ENCODE measurements around the gene TOLLIP.
"Not testable (repeated sequence)": the region's sequence is repeated elsewhere in the genome, so short reads cannot be mapped to it uniquely, and the experiment has no call there.

Gene TOLLIP

GRCh38 chr11:1343391-1344055, 34.1 kb upstream of the TOLLIP start:
- DNase-seq: no peak

- no peak for DNase-seq
Observed at GRCh38 chr11:1342946-1343345, 33.5 kb upstream of the TOLLIP start.

GRCh38 chr11:1341928-1342524, 32.6 kb upstream of the TOLLIP start:
- DNase-seq: peak; percentile 41

- not testable (repeated sequence) for DNase-seq
Observed at GRCh38 chr11:1341226-1341625, 31.8 kb upstream of the TOLLIP start.

GRCh38 chr11:1340111-1340510, 30.7 kb upstream of the TOLLIP start:
- DNase-seq: no peak

GRCh38 chr11:1339066-1339675, 29.7 kb upstream of the TOLLIP start:
- no peak for DNase-seq

- DNase-seq: no peak
Observed at GRCh38 chr11:1338201-1339065, 29.0 kb upstream of the TOLLIP start.

DNA sequence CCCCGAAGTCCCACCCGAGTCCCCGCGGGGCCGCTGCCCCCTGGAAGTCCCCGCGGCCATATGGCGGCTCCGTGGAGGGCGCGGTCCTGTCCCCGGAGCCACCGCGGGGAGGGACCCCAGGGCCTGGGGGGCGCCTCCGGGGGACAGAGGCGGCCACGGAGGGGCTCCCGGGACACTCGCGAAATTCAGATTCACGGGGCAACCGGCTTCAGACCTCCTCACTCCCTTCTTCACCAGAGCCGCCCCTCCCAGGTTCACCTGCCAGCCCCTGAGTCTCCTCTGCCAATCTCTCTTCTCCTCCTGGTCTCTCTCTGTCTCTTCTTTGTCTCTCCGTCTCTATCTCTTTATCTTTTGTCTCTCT, 28.2 kb upstream of the TOLLIP start:
- DNase-seq: no peak

GRCh38 chr11:1336836-1337646, 27.6 kb upstream of the TOLLIP start:
- DNase-seq: peak; percentile 3

DNA sequence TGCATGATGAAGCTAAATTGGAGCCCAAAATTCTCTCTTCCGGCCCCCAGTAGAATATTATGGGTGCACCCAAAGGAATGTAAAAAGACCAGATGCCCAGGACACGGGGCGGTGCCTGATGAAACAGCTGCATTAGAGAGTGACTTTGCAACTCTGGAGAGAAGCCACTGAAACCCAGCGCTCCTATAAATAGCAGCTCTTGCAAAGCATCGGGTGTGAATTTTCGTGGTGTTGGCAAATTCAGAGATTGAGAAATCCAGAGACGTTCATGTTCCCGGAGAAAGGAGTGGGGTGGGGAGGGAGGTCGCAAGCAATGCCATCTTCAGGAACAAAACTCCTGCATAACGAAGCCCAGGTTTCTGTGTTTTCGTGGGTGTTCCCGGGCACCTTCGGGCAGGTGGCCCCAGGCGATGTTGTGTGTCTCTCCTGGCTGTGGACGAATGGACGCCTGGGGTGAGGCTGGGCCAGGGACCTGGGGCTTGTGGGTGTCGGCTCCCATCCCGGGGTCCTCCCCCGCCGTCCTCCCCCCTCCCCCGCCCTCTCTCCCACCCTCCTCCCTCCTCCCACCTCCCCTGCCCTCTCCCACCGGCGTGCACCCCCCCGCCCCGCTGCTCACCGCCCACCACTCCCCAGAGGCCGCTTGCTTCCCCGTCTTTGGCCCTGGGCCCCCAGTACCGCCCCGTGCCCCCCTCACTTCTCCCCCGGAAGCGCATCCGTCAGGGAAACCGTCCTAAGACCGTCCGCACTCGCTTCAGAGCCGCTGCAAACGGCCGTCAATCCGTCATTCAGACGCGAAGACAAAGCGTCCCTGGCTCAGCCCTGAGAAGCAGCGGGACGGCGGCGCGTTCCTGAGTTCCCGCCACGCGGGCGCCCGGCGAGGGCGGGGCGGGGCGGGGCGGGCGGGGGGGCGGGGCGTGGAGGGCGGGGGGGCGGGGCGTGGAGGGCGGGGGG, 26.7 kb upstream of the TOLLIP start:
- peak; percentile 65 for DNase-seq

DNA sequence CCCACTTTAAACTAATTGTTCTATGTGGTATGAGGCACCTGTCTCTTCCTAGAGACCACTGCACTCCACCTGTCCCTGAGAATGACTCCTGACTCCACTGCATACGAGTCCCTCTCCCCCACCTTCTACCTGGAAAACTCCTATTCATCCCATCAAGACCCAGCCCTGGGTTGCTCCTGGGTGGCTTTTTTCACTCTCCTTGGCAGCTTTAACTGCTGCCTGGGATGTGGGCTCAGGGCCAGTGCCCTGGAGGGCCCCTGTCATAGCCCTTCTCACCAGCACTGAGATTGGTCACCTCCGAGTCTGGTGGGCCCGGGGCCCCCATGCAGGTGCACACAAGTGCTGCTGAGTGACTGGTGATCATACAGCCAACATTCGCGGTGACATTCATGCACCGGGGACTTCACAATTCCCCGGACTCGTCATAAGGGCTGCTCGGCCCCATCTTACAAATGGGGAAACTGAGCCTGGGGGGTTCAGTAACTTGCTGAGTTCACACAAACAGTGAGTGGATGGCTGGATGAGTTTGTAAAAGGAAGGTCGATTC, 25.9 kb upstream of the TOLLIP start:
- no peak for DNase-seq

DNA sequence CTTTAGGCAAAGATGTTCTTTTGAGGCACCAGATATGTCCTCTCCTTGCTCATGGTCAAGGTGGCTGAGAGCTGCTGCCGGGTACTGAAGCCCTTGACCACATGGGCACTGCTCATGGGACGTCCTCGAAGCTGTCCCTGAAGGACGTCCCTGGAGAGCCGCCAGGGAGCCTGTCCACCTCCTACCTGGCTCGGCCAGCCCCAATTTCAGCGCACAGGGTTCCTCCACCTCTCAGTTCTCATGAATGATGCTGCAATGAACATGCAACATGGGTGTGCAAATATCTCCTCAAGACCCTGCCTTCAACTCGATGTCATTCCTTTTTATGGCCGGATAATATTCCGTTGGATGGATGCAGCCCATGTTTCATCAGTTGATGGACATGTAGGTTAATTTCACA, 24.4 kb upstream of the TOLLIP start:
- DNase-seq: no peak

- DNase-seq: no peak
Observed at GRCh38 chr11:1333091-1333772, 23.8 kb upstream of the TOLLIP start.

DNA sequence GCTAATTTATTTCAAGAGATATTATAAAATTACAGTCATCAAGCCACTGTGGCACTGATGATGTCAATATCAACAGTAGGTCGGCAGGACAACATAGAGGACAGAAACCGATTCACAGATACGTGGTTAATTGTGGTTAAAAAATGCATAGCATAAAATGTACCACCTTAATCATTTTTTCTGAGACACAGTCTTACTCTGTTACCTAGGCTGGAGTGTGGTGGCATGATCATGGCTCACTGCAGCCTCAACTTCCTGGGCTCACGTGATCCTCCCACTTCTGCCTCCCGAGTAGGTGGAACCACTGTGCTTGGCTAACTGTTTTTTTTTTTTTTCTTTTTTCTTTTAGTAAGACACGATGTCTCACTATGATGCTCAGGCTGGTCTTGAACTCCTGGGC, 21.0 kb upstream of the TOLLIP start:
- no peak for DNase-seq

GRCh38 chr11:1327064-1327460, 17.6 kb upstream of the TOLLIP start:
- no peak for DNase-seq

- no peak for DNase-seq
Observed at GRCh38 chr11:1326435-1327063, 17.1 kb upstream of the TOLLIP start.

DNA sequence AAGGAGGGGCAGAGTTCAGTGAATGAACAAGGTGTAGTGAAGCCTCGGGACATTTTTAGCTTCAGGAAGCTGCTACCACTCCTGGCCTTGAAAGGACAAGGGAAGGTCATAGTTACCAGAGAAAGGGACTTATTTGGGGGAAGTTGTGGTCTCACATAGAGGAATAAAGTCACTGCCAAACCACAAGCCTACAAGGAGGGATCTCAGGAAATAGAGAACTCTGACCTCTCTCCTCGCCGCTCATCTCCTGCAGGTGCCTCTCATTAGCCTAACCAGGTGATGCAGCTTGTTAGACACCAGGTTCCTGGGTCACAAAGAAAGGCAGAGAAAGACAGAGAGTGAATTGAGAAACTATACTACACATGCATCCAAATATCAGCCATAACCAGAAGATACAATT, 14.3 kb upstream of the TOLLIP start:
- DNase-seq: no peak

DNA sequence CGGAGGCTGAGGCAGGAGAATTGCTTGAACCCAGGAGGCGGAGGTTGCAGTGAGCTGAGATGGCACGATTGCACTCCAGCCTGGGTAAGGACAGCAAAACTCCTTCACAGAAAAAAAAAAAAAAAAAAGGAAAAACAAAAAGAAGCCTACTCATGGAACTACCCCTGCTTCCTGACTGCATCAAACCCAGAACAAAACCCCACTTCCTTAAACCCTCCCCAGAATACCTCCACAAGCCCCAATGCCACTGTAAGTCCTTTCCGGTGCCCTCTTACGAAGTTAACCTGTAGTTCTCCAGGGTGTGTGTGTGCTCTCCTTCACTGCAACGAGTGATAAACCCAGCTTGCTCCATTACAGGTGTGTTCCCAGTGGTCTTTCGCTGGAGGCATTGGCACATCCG, 8.6 kb upstream of the TOLLIP start:
- DNase-seq: no peak

- DNase-seq: no peak
Observed at GRCh38 chr11:1317432-1317831, 8.0 kb upstream of the TOLLIP start.
